ENCODE data around the gene SH3GL3.

DNA sequence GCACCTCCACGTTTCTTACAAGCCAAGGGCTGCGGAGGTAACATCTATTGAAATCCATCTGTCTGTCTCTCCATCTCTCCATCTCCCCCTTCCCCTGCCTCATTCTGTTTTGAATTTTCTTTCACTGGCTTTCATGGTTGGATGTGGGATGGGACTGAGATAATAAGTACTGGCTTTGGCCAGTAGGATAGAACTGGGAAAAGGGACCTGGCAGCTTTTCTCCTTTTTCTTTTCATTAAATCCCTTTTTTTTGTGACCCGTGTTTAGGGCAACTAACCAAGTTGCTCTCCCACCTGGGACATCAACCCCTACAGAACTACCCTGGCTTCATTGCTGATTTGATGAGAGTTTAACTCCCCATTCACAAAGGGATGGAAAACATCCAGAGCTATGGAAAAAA is 139.9 kb downstream of the SH3GL3 start:
- TF ChIP-seq ZNF274 (IDR thresholded peaks at IDR 0.05; ENCODE audit: low read depth, low read length) (no peak), YY1 (IDR thresholded peaks at IDR 0.05; ENCODE audit: insufficient read depth, insufficient read length) (no peak)

All from NT2/D1 (cell line).